PC-9 (cell line): ENCODE measurements around the gene PPP6C. TPM values are rescaled to one million over a fixed set of nuclear protein-coding genes. Genes with fewer than 3 reads are reported as not detected.
A peak's percentile ranks its signal among the peaks of the same experiment; 100 is the strongest.

Experiments used
- BruUV-seq: library from RNA; stranded (reverse); fragments of 400-500 nt; replicated peaks from 2 replicates; lab custom pipeline; 2021; lab: Mats Ljungman, UMichigan
- CTCF ChIA-PET: fragments of 300-600 bp; sonication (Branson Sonifier 250); formaldehyde crosslinking; loops from one replicate; lab custom pipeline; 2022; ENCODE audit warnings: antibody characterized with exemption; lab: Charles Lee
- POLR2A ChIA-PET: fragments of 300-600 bp; sonication (Branson Sonifier 250); formaldehyde crosslinking; loops from one replicate; lab custom pipeline; 2022; ENCODE audit warnings: antibody characterized with exemption; ENCODE audit not compliant: unreplicated experiment; lab: Charles Lee
- DNase-seq, 2 experiments: peaks; one replicate each; pipeline versions ENCODE4 v3.0.0 to v3.0.0-alpha.2; 2015 to 2022; ENCODE audit warnings: mixed read lengths in 1 of 2
- H2AFZ ChIP-seq: fragments of 200-600 bp; sonication (generic); 2 replicates; pipeline ENCODE4 v1.8.1; 2017; ENCODE audit warnings: antibody characterized with exemption
- H3F3A ChIP-seq: fragments of 200-600 bp; sonication (generic); 2 replicates; pipeline ENCODE4 v1.8.1; 2017; ENCODE audit warnings: antibody characterized with exemption, mild to moderate bottlenecking, low read depth; ENCODE audit not compliant: insufficient read depth
- H3K27ac ChIP-seq: fragments of 200-600 bp; sonication (generic); 2 replicates; pipeline ENCODE4 v1.6.1; 2016; ENCODE audit warnings: mixed run types
- H3K27me3 ChIP-seq: fragments of 200-600 bp; sonication (generic); 2 replicates; pipeline ENCODE4 v1.6.1; 2016; ENCODE audit warnings: low read depth, mixed run types; ENCODE audit not compliant: insufficient read depth
- H3K36me3 ChIP-seq: fragments of 200-600 bp; sonication (generic); 2 replicates; pipeline ENCODE4 v1.6.1; 2016; ENCODE audit warnings: low read depth, mixed run types
- H3K4me1 ChIP-seq: fragments of 200-600 bp; sonication (generic); replicated peaks from 2 replicates; pipeline ENCODE4 v1.6.1; 2016; ENCODE audit warnings: mixed run types; ENCODE audit not compliant: insufficient read depth
- H3K4me2 ChIP-seq: fragments of 200-600 bp; sonication (generic); 2 replicates; pipeline ENCODE4 v1.6.1; 2017; ENCODE audit warnings: mixed run types
- H3K4me3 ChIP-seq: fragments of 200-600 bp; sonication (generic); 2 replicates; pipeline ENCODE4 v1.6.1; 2016; ENCODE audit warnings: mixed run types
- H3K79me2 ChIP-seq: fragments of 200-600 bp; sonication (generic); 2 replicates; pipeline ENCODE4 v1.6.1; 2017; ENCODE audit warnings: low read depth, mixed run types
- H3K9me2 ChIP-seq: fragments of 200-600 bp; sonication (generic); 2 replicates; pipeline ENCODE4 v1.8.1; 2017; ENCODE audit warnings: mild to moderate bottlenecking; ENCODE audit not compliant: insufficient read depth
- H3K9me3 ChIP-seq: fragments of 200-600 bp; sonication (generic); 2 replicates; pipeline ENCODE4 v1.8.1; 2016; ENCODE audit warnings: low read depth; ENCODE audit not compliant: insufficient read depth
- H4K20me1 ChIP-seq: fragments of 200-600 bp; sonication (generic); 2 replicates; pipeline ENCODE4 v1.8.1; 2017; ENCODE audit not compliant: insufficient read depth
- CTCF ChIP-seq: fragments of 200-600 bp; sonication (generic); conservative IDR thresholded peaks from 2 replicates; pipeline ENCODE4 v1.6.1; 2017; ENCODE audit warnings: mixed run types, antibody characterized with exemption, mild to moderate bottlenecking, moderate library complexity
- EZH2 ChIP-seq: fragments of 200-600 bp; sonication (generic); IDR thresholded peaks from 2 replicates; pipeline ENCODE4 v1.8.0; 2017; ENCODE audit warnings: antibody characterized with exemption, low read depth
- intact Hi-C: fragments of 100-400 bp; cut with micrococcal nuclease; formaldehyde crosslinking; loops from one replicate; pipeline ENCODE4 v1.10.0; 2022; ENCODE audit not compliant: unreplicated experiment
- total RNA-seq: library from RNA; stranded (reverse); gene quantifications from 2 replicates; pipeline ENCODE4 v1.2.3, GENCODE V29; 2021

PPP6C gene
- total RNA-seq, 1 experiment from 2014 or later, result 49.6 TPM

- DNase-seq, result peak; percentile 96 to 100
- no TSS peak for BruUV-seq
These were observed 46.1 kb downstream of the PPP6C start, which contains the start of gene SCAI for GRCh38 chr9:125143377-125144090. Gene SCAI (minus strand): TSS chr9:125143528. CDS start chr9:125143437, 91 bp downstream.

GRCh38 chr9:125142560-125143376 is 46.8 kb downstream of the PPP6C start:
- TF ChIP-seq CTCF (no peak), EZH2 (no peak)
- peak overlapping the region; percentile 87 for H3K4me2 ChIP-seq
- no TSS peak for BruUV-seq
- no peaks in the 10 kb centered on the region for H3K27me3 ChIP-seq
- peak overlapping the region; percentile 57 for H3K4me3 ChIP-seq
- ChIA-PET POLR2A (no interaction called here), CTCF (interaction anchor here (0.6 to 0.7 kb wide), 4 partner anchors 137 to 370 kb away, joined by 3 to 20 read pairs (median 9); no protein-coding TSS in a partner anchor)
- peak in 1 of 2 experiments; percentile 8 for DNase-seq
- peaks cover 9% of the 10 kb centered on the region; the same call in 1 of the 2 replicates for H3K79me2 ChIP-seq
- no peaks in the 10 kb centered on the region for H3K36me3 ChIP-seq
- intact Hi-C loops, result loop anchor here (1.0 to 5.0 kb wide), 4 partner anchors 99 to 280 kb away; partner anchors contain the start of genes ARPC5L, GOLGA1 and HSPA5
- H3K4me1 ChIP-seq, result peaks cover 5% of the 10 kb centered on the region; the same call in 1 of the 2 replicates
- no peaks in the 10 kb centered on the region for H3K9me2 ChIP-seq
- H2AFZ ChIP-seq, result peak overlapping the region; percentile 68
- no peaks in the 10 kb centered on the region for H3K9me3 ChIP-seq
- H4K20me1 ChIP-seq, result no peaks in the 10 kb centered on the region; the same call in 1 of the 2 replicates
- H3F3A ChIP-seq, result peaks cover 37% of the 10 kb centered on the region; the same call in 1 of the 2 replicates
- H3K27ac ChIP-seq, result no peak overlapping the region

More at GRCh38 chr9:125143377-125144090, 46.1 kb downstream of the PPP6C start, which contains the start of gene SCAI:
- H3K27me3 ChIP-seq, result no peaks in the 10 kb centered on the region
- no peaks in the 10 kb centered on the region for H3K9me3 ChIP-seq
- no peaks in the 10 kb centered on the region for H3K9me2 ChIP-seq
- H3K36me3 ChIP-seq, result 0 out of 2 replicates have a peak, but pooled peaks cover 3% of the 10 kb centered on the region
- intact Hi-C loops, result loop anchor here (1.0 to 5.0 kb wide), 4 partner anchors 98 to 281 kb away; partner anchors contain the start of genes ARPC5L, GOLGA1 and HSPA5
- ChIA-PET POLR2A (interaction anchor here (0.6 kb wide), 1 partner anchor 82 kb away, joined by 3 read pairs; no protein-coding TSS in a partner anchor), CTCF (interaction anchor here (0.6 to 0.7 kb wide), 4 partner anchors 19 to 370 kb away, joined by 5 to 20 read pairs (median 9); no protein-coding TSS in a partner anchor)
- H3F3A ChIP-seq, result peaks cover 42% of the 10 kb centered on the region; the same call in 1 of the 2 replicates
- no peaks in the 10 kb centered on the region; the same call in 1 of the 2 replicates for H4K20me1 ChIP-seq
- H3K4me1 ChIP-seq, result peaks cover 5% of the 10 kb centered on the region; the same call in 1 of the 2 replicates
- no peak for TF ChIP-seq EZH2
- peak; percentile 98 for TF ChIP-seq CTCF
- peaks cover 9% of the 10 kb centered on the region; the same call in 1 of the 2 replicates for H3K79me2 ChIP-seq
- no peak within 1 kb of the TSS for H3K27ac ChIP-seq
- peak within 1 kb of the TSS; percentile 57 for H3K4me3 ChIP-seq
- H3K4me2 ChIP-seq, result peak within 1 kb of the TSS; percentile 87
- H2AFZ ChIP-seq, result peak within 1 kb of the TSS; percentile 68
